Thyroid gland (tissue), 4 donors: Measurements from ENCODE around the gene NCBP1. TPM values are rescaled to one million over a fixed set of nuclear protein-coding genes. Genes with fewer than 3 reads are reported as not detected.
A peak's percentile ranks its signal among the peaks of the same experiment; 100 is the strongest.

Experiments used
- DNase-seq, 2 donors: peaks; one replicate each; pipeline ENCODE4 v3.0.0-alpha.2; 2019
- H3K27ac ChIP-seq, 3 donors: fragments of 200-600 bp; sonication (generic); 1 replicate in 2 of 3; 2 replicates in 1 of 3; pipeline ENCODE4 v1.5.1; 2016 to 2019; ENCODE audit warnings: mild to moderate bottlenecking in 1 of 3, moderate library complexity in 1 of 3
- H3K27me3 ChIP-seq: fragments of 200-600 bp; sonication (generic); one replicate; pipeline ENCODE4 v1.5.1; 2019
- H3K36me3 ChIP-seq, 2 donors: fragments of 200-600 bp; sonication (generic); one replicate each; pipeline ENCODE4 v1.5.1; 2016 to 2019
- H3K4me1 ChIP-seq, 2 donors: fragments of 200-600 bp; sonication (generic); one replicate each; pipeline ENCODE4 v1.5.1; 2017 to 2019
- H3K4me3 ChIP-seq, 3 donors: fragments of 200-600 bp; sonication (generic); replicated peaks in 1 of 3; 1 replicate in 2 of 3; 2 replicates in 1 of 3; pipeline ENCODE4 v1.5.1; 2016; ENCODE audit warnings: mild to moderate bottlenecking in 1 of 3
- H3K9me3 ChIP-seq: fragments of 200-600 bp; sonication (generic); one replicate; pipeline ENCODE4 v1.5.1; 2017
- CTCF ChIP-seq, 6 experiments: fragments of 200-600 bp in 3 of 6; fragments of 450-650 bp in 3 of 6; sonication (generic) in 3 of 6; IDR thresholded peaks; one replicate each; pipeline ENCODE4 v1.5.1; 2016 to 2019; ENCODE audit warnings: antibody characterized with exemption in 6 of 6, mild to moderate bottlenecking in 2 of 6, inconsistent platforms in 1 of 6, moderate library complexity in 1 of 6
- POLR2A ChIP-seq, 2 donors: fragments of 450-650 bp; IDR thresholded peaks; one replicate each; pipeline ENCODE4 v1.6.1; 2017; ENCODE audit warnings: antibody characterized with exemption in 2 of 2, mild to moderate bottlenecking in 2 of 2, moderate library complexity in 1 of 2
- WGBS, 2 donors: methylation state at CpG; one replicate each; pipeline ENCODE4 v1.1.5; 2017; 5-methylcytosine and 5-hydroxymethylcytosine counted together
- intact Hi-C: fragments of 100-400 bp; cut with DNase I; formaldehyde crosslinking; loops from one replicate; pipeline ENCODE4 v1.15.1; 2023
- total RNA-seq, 4 donors: library from RNA; depleted of rRNA; stranded (reverse); fragments of >200 nt; gene quantifications; one replicate each; pipeline ENCODE4 v1.2.3, GENCODE V29; 2016

NCBP1 gene
- total RNA-seq, 4 donors from 2014 or later = 25.7 to 40.4 (median 28.8) TPM

- intact Hi-C loops = no loop called here
- no peak for DNase-seq
- TF ChIP-seq POLR2A (IDR thresholded peaks at IDR 0.05) (no peak), CTCF (IDR thresholded peaks at IDR 0.05) (no peak)
- Histone ChIP-seq H3K27me3 (no peaks in the 10 kb centered on the region), H3K27ac (no peak overlapping the region), H3K4me1 (peaks cover 0 to 7% of the 10 kb centered on the region in 2 donors), H3K36me3 (peaks cover 7 to 8% of the 10 kb centered on the region in 2 donors), H3K9me3 (no peaks in the 10 kb centered on the region), H3K4me3 (no peak overlapping the region)
- 64 to 66% methylated on average over 3 of the region's 3 CpGs for WGBS, 2 donors
Measured at GRCh38 chr9:97625620-97626019, 8.0 kb upstream of the NCBP1 start.

- Histone ChIP-seq H3K4me3 (no peak overlapping the region), H3K9me3 (no peaks in the 10 kb centered on the region), H3K27ac (no peak overlapping the region), H3K27me3 (no peaks in the 10 kb centered on the region), H3K36me3 (peaks cover 0 to 7% of the 10 kb centered on the region in 2 donors), H3K4me1 (peaks cover 0 to 17% of the 10 kb centered on the region in 2 donors)
- intact Hi-C loops = no loop called here
- DNase-seq = no peak
- TF ChIP-seq POLR2A (IDR thresholded peaks at IDR 0.05) = no peak
- no peak for TF ChIP-seq CTCF (IDR thresholded peaks at IDR 0.05)
- WGBS, 2 donors = 85 to 87% methylated on average over 5 of the region's 5 CpGs
Measured at GRCh38 chr9:97627624-97628023, 6.0 kb upstream of the NCBP1 start.

- H3K27ac ChIP-seq = no peak overlapping the region
- no peaks in the 10 kb centered on the region for H3K9me3 ChIP-seq
- DNase-seq = peak in 1 of 2 donors; percentile 16
- peaks cover 0 to 7% of the 10 kb centered on the region in 2 donors for H3K36me3 ChIP-seq
- H3K27me3 ChIP-seq = no peaks in the 10 kb centered on the region
- no peak overlapping the region for H3K4me3 ChIP-seq
- 85 to 90% methylated on average over 3 of the region's 3 CpGs for WGBS, 2 donors
- intact Hi-C loops = no loop called here
- TF ChIP-seq POLR2A (IDR thresholded peaks at IDR 0.05) (no peak), CTCF (IDR thresholded peaks at IDR 0.05) (no peak)
- H3K4me1 ChIP-seq = peaks cover 0 to 17% of the 10 kb centered on the region in 2 donors
Measured at GRCh38 chr9:97628668-97629067, 5.0 kb upstream of the NCBP1 start.

- intact Hi-C loops = no loop called here
- Histone ChIP-seq H3K9me3 (no peaks in the 10 kb centered on the region), H3K4me1 (peaks cover under 1 to 17% of the 10 kb centered on the region in 2 donors), H3K27me3 (no peaks in the 10 kb centered on the region), H3K27ac (no peak overlapping the region), H3K4me3 (no peak overlapping the region), H3K36me3 (peaks cover 0 to 7% of the 10 kb centered on the region in 2 donors)
- no peak for TF ChIP-seq POLR2A (IDR thresholded peaks at IDR 0.05)
- no peak for TF ChIP-seq CTCF (IDR thresholded peaks at IDR 0.05)
- no peak for DNase-seq
Measured at GRCh38 chr9:97629156-97629555, 4.5 kb upstream of the NCBP1 start.

GRCh38 chr9:97630591-97630990 lies 3.0 kb upstream of the NCBP1 start:
- Histone ChIP-seq H3K36me3 (peaks cover 0 to 2% of the 10 kb centered on the region in 2 donors), H3K4me3 (no peak overlapping the region), H3K9me3 (no peaks in the 10 kb centered on the region), H3K4me1 (peaks cover 11 to 31% of the 10 kb centered on the region in 2 donors), H3K27me3 (no peaks in the 10 kb centered on the region), H3K27ac (no peak overlapping the region)
- TF ChIP-seq CTCF (IDR thresholded peaks at IDR 0.05) (no peak), POLR2A (IDR thresholded peaks at IDR 0.05) (no peak)
- no peak for DNase-seq
- intact Hi-C loops = no loop called here
